Measurements from ENCODE around the gene DIS3L2. TPM values are rescaled to one million over a fixed set of nuclear protein-coding genes. Genes with fewer than 3 reads are reported as not detected.

DIS3L2 gene
- total RNA-seq, 2 donors from 2014 or later: 21.7 to 22.2 TPM

- intact Hi-C loops (cut with DNase I): no loop called here
- peak; percentile 46 for DNase-seq (ENCODE audit: low spot score)
Measured at GRCh38 chr2:232340171-232340935, 378.8 kb downstream of the DIS3L2 start.

- DNase-seq (ENCODE audit: low spot score): no peak
- intact Hi-C loops (cut with DNase I): no loop called here
Measured at GRCh38 chr2:232341061-232341738, 379.7 kb downstream of the DIS3L2 start.

DNA sequence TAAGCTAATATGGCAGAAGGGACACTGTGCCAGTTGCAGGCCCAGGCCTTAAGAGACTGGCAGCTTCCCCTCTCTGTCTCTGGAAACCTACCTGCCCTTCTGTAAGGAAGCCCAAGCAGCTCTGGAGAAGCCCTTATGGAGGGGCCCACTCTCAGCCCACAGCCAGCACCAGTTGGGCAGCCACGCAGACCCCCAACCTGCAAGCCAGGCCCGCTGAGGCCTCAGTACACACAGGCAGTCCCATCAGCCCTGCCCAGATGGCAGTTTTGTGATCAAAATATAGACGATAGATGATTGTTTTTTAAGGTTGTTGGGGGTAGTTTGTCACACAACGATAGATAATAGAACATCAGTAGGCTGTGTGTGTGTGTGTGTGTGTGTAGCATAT is 380.2 kb downstream of the DIS3L2 start:
- intact Hi-C loops (cut with DNase I): no loop called here

GRCh38 chr2:232342635-232343565 is 381.4 kb downstream of the DIS3L2 start:
- peak; percentile 58 for DNase-seq (ENCODE audit: low spot score)
- intact Hi-C loops (cut with DNase I): no loop called here

More for the DNA sequence above, 380.2 kb downstream of the DIS3L2 start:
- DNase-seq (ENCODE audit: low spot score): no peak

GRCh38 chr2:232343821-232344220 is 382.3 kb downstream of the DIS3L2 start:
- intact Hi-C loops (cut with DNase I): no loop called here
- DNase-seq (ENCODE audit: low spot score): no peak

GRCh38 chr2:232345251-232345650 is 383.7 kb downstream of the DIS3L2 start:
- peak; percentile 70 for DNase-seq (ENCODE audit: low spot score)
- intact Hi-C loops (cut with DNase I): no loop called here

DNA sequence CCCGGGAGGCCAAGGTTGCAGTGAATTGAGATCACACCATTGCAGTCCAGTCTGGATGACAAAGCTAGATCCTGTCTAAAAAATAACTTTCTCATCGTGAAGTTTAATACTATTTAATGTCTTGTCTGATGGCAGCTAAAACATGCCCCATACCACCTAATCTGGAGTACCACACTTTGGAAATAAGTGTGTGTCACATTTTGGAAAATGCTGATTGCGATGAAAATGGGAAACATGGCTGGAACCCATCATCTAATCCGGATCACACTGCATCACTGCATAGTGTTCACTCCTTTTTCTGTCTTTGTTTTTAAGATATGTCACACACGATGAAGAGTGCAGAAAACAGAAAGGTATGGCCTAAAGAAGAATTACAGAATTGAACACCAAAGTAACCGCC is 385.9 kb downstream of the DIS3L2 start:
- intact Hi-C loops (cut with DNase I): no loop called here
- no peak for DNase-seq (ENCODE audit: low spot score)

GRCh38 chr2:232348936-232349335 is 387.4 kb downstream of the DIS3L2 start:
- peak; percentile 53 for DNase-seq (ENCODE audit: low spot score)
- intact Hi-C loops (cut with DNase I): no loop called here

- intact Hi-C loops (cut with DNase I): no loop called here
- DNase-seq (ENCODE audit: low spot score): peak; percentile 45
Measured at GRCh38 chr2:232349546-232349945, 388.0 kb downstream of the DIS3L2 start.

DNA sequence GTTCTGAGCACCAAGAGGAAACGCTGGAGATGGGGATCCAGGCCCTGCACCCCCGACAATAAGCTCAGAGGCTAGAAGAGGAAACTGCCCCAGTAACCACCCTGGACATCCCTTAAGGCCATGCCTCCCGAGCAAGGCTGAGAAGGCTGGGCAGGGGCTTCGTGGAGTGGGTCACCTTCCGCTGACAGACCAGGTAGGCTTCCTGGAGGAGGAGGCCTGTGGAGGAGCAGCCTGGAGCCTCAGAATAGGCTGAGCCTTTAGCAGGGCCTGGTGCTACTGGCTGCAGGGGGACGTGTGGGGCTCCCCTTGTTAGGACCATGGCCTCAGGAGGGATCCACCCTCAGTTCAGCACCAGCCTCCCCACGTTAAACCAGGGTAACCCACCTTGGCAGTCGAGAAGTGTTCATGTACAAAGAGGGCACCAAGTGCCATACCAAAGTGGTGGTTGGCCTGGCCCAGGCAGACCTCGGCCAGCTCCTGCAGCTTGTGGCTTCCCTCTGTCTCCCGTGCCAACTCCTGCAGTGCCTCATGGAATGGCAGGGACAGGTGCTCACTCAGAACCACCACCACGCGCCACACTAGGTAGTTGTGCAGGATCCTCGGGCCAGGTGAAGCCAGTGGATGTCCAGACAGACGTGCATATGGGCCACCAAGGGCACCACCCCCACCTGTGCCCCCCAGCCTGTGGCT is 388.6 kb downstream of the DIS3L2 start:
- intact Hi-C loops (cut with DNase I): no loop called here
- peak; percentile 52 for DNase-seq (ENCODE audit: low spot score)

DNA sequence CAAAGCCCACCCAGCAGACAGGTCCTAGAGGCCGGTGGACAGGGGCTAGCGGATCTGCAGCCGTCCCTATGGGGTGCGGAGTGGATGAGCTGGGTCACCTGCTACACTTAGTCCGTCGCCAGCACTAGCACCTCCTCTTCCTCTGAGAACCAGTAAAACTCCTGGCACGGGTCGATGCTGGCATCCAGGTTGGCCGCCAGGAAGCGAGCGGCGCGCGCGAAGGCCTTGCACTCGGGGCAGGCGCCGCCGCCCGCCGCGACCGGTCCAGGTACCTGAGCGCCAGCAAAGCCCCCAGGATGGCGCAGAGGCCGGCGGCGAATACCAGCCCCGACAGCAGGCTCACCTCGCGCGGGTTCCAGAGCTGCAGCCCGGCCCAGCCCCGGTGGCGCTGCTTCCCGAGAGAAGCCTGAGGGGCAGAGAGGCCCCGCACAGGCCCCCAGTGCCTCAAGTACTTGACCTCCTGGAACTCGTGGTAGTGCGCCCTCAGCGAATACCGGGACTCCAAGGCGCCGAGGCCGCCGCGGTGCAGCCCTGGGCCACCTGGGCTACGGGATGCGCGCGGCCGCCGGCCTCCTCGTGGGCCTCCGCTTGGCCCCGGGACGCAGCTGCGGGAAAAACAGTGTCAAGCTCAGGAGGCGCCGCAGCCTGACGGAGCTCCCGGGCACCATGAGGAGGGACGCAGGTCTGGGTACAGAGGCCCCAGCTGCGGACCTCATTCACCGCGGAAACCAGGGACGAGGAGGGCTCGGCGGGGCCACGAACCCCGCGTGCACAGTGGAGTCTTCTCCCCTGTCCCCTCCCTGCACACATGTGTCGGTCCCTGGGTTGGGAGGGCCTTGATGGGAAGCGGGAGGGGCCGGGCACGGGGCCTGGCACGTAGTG is 389.5 kb downstream of the DIS3L2 start:
- intact Hi-C loops (cut with DNase I): no loop called here
- DNase-seq (ENCODE audit: low spot score): no peak

GRCh38 chr2:232351686-232352510 is 390.4 kb downstream of the DIS3L2 start:
- DNase-seq (ENCODE audit: low spot score): peak; percentile 79
- intact Hi-C loops (cut with DNase I): no loop called here

- intact Hi-C loops (cut with DNase I): no loop called here
- DNase-seq (ENCODE audit: low spot score): no peak
Measured at GRCh38 chr2:232352511-232353091, 391.1 kb downstream of the DIS3L2 start.

GRCh38 chr2:232353096-232353495 is 391.6 kb downstream of the DIS3L2 start:
- intact Hi-C loops (cut with DNase I): no loop called here
- no peak for DNase-seq (ENCODE audit: low spot score)

DNA sequence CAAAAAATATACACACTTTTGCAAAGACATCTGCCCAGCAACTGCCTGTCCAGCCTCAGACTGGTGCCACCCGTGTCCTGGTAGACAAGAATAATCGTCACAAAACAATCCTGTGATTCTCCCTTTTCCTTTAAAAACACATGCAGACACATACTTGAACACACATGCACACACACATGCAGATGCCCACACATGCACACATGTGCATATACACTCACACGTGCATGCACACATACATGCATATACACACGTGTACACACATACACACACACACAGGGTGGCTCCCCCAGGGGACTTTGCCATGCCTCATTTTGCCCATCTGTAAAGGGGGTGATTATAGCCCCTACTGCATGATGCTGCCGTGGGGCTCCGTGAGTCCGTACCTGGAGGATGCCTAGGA is 392.1 kb downstream of the DIS3L2 start:
- DNase-seq (ENCODE audit: low spot score): no peak
- intact Hi-C loops (cut with DNase I): no loop called here

GRCh38 chr2:232354069-232354468 is 392.6 kb downstream of the DIS3L2 start:
- intact Hi-C loops (cut with DNase I): no loop called here
- DNase-seq (ENCODE audit: low spot score): peak; percentile 68

- intact Hi-C loops (cut with DNase I): no loop called here
Measured at GRCh38 chr2:232361646-232362045, 400.1 kb downstream of the DIS3L2 start.

More at GRCh38 chr2:232361646-232362045, 400.1 kb downstream of the DIS3L2 start:
- DNase-seq (ENCODE audit: low spot score): no peak
